ENCODE measurements around the gene SMIM5. TPM values are rescaled to one million over a fixed set of nuclear protein-coding genes. Genes with fewer than 3 reads are reported as not detected.

The SMIM5 gene
- polyA plus RNA-seq (2013, experiment 1 of 2) = 0.08 TPM
- polyA plus RNA-seq (2013, experiment 2 of 2) = 0.04 TPM

- peak; percentile 95 for DNase-seq
- peak within 1 kb of the TSS in 1 of 2 experiments; percentile 40 for H3K4me3 ChIP-seq (ENCODE audit: insufficient read depth in 1 of 2, low read depth in 1 of 2, low read length in 2 of 2)
- peak within 1 kb of the TSS; percentile 46 to 62 for H3K18ac ChIP-seq (ENCODE audit: low read depth in 1 of 2, low read length in 2 of 2)
- WGBS = 23% methylated on average over 19 of the region's 19 CpGs
- H3K27ac ChIP-seq (ENCODE audit: low read length, poor library complexity, severe bottlenecking) = peak within 1 kb of the TSS; percentile 72
- peak within 1 kb of the TSS in 1 of 2 experiments; percentile 55 for H3K14ac ChIP-seq (ENCODE audit: low read length in 2 of 2)
- H3K4me1 ChIP-seq (ENCODE audit: control insufficient read depth, insufficient read depth, low read depth, low read length) = peaks cover 37% of the 10 kb centered on the region
- peak within 1 kb of the TSS; percentile 70 for H3K9ac ChIP-seq (ENCODE audit: low read length)
- no peak within 1 kb of the TSS for H2BK120ac ChIP-seq (ENCODE audit: low read depth, low read length)
- peaks cover 2% of the 10 kb centered on the region for H3K79me1 ChIP-seq (replicated peaks; ENCODE audit: low read length, poor library complexity, severe bottlenecking)
- peak within 1 kb of the TSS; percentile 60 for H2AFZ ChIP-seq (ENCODE audit: low read depth, low read length)
- H4K91ac ChIP-seq (ENCODE audit: low read length) = peak within 1 kb of the TSS; percentile 67
- no peak within 1 kb of the TSS for H2BK15ac ChIP-seq (ENCODE audit: low read depth, poor library complexity, severe bottlenecking)
- H3K23ac ChIP-seq (ENCODE audit: low read length in 2 of 2) = no peak within 1 kb of the TSS
- H4K8ac ChIP-seq (ENCODE audit: low read length) = peak within 1 kb of the TSS; percentile 64
- peak within 1 kb of the TSS; percentile 23 to 85 for H2BK12ac ChIP-seq (ENCODE audit: low read length in 2 of 2)
- H3K36me3 ChIP-seq (ENCODE audit: control insufficient read depth in 1 of 2, insufficient read depth in 2 of 2, low read depth in 1 of 2, low read length in 2 of 2) = peaks cover 4 to 57% of the 10 kb centered on the region in 2 experiments
- peak within 1 kb of the TSS; percentile 59 for H3K4me2 ChIP-seq (ENCODE audit: low read length, poor library complexity, severe bottlenecking)
- no peaks in the 10 kb centered on the region for H3K27me3 ChIP-seq (ENCODE audit: control insufficient read depth in 1 of 2, insufficient read depth in 1 of 2, low read length in 2 of 2)
- H2AK5ac ChIP-seq (ENCODE audit: low read length, severe bottlenecking) = peak within 1 kb of the TSS; percentile 11
- H3K4ac ChIP-seq (ENCODE audit: low read depth in 1 of 2, low read length in 2 of 2) = peak within 1 kb of the TSS; percentile 4 to 39
- no peak within 1 kb of the TSS for H2BK5ac ChIP-seq (ENCODE audit: low read depth, low read length, poor library complexity, severe bottlenecking)
- H3K9me3 ChIP-seq (ENCODE audit: control insufficient read depth, low read length) = no peaks in the 10 kb centered on the region
Observed at GRCh38 chr17:75632863-75633485, at the start of gene SMIM5. Gene SMIM5 (plus strand): TSS chr17:75633434. CDS start chr17:75640202, 6,768 bp downstream.

- H2BK15ac ChIP-seq (ENCODE audit: low read depth, poor library complexity, severe bottlenecking) = no peak overlapping the region
- H3K4me1 ChIP-seq (ENCODE audit: control insufficient read depth, insufficient read depth, low read depth, low read length) = peaks cover 11% of the 10 kb centered on the region
- H3K4me3 ChIP-seq (ENCODE audit: insufficient read depth in 1 of 2, low read depth in 1 of 2, low read length in 2 of 2) = no peak overlapping the region
- no peak overlapping the region for H2AFZ ChIP-seq (ENCODE audit: low read depth, low read length)
- H3K18ac ChIP-seq (ENCODE audit: low read depth in 1 of 2, low read length in 2 of 2) = no peak overlapping the region
- H3K9ac ChIP-seq (ENCODE audit: low read length) = no peak overlapping the region
- H3K27ac ChIP-seq (ENCODE audit: low read length, poor library complexity, severe bottlenecking) = no peak overlapping the region
- no peak overlapping the region for H2AK5ac ChIP-seq (ENCODE audit: low read length, severe bottlenecking)
- H2BK120ac ChIP-seq (ENCODE audit: low read depth, low read length) = no peak overlapping the region
- no peak overlapping the region for H2BK12ac ChIP-seq (ENCODE audit: low read length in 2 of 2)
- H4K8ac ChIP-seq (ENCODE audit: low read length) = peak overlapping the region; percentile 19
- no peaks in the 10 kb centered on the region for H3K79me1 ChIP-seq (replicated peaks; ENCODE audit: low read length, poor library complexity, severe bottlenecking)
- H3K9me3 ChIP-seq (ENCODE audit: control insufficient read depth, low read length) = peaks cover 4% of the 10 kb centered on the region
- H3K14ac ChIP-seq (ENCODE audit: low read length in 2 of 2) = no peak overlapping the region
- no peak overlapping the region for H4K91ac ChIP-seq (ENCODE audit: low read length)
- DNase-seq = no peak
- no peak overlapping the region for H3K4ac ChIP-seq (ENCODE audit: low read depth in 1 of 2, low read length in 2 of 2)
- peaks cover 10 to 48% of the 10 kb centered on the region in 2 experiments for H3K27me3 ChIP-seq (ENCODE audit: control insufficient read depth in 1 of 2, insufficient read depth in 1 of 2, low read length in 2 of 2)
- H3K36me3 ChIP-seq (ENCODE audit: control insufficient read depth in 1 of 2, insufficient read depth in 2 of 2, low read depth in 1 of 2, low read length in 2 of 2) = no peaks in the 10 kb centered on the region
- H2BK5ac ChIP-seq (ENCODE audit: low read depth, low read length, poor library complexity, severe bottlenecking) = no peak overlapping the region
- 93% methylated on average over 7 of the region's 7 CpGs for WGBS
- no peak overlapping the region for H3K23ac ChIP-seq (ENCODE audit: low read length in 2 of 2)
- no peak overlapping the region for H3K4me2 ChIP-seq (ENCODE audit: low read length, poor library complexity, severe bottlenecking)
Observed at GRCh38 chr17:75584849-75585175, 48.4 kb upstream of the SMIM5 start.

GRCh38 chr17:75587675-75588595, 45.3 kb upstream of the SMIM5 start, which contains the start of gene MYO15B:
Gene MYO15B (plus strand): TSS chr17:75587800. CDS start chr17:75588058, 258 bp downstream.
- peaks cover 15% of the 10 kb centered on the region for H3K4me1 ChIP-seq (ENCODE audit: control insufficient read depth, insufficient read depth, low read depth, low read length)
- peak within 1 kb of the TSS; percentile 98 for H2BK15ac ChIP-seq (ENCODE audit: low read depth, poor library complexity, severe bottlenecking)
- H2AK5ac ChIP-seq (ENCODE audit: low read length, severe bottlenecking) = no peak within 1 kb of the TSS
- peaks cover 10 to 56% of the 10 kb centered on the region in 2 experiments for H3K27me3 ChIP-seq (ENCODE audit: control insufficient read depth in 1 of 2, insufficient read depth in 1 of 2, low read length in 2 of 2)
- no peak within 1 kb of the TSS for H3K4me2 ChIP-seq (ENCODE audit: low read length, poor library complexity, severe bottlenecking)
- no peak within 1 kb of the TSS for H3K9ac ChIP-seq (ENCODE audit: low read length)
- H3K23ac ChIP-seq (ENCODE audit: low read length in 2 of 2) = peak within 1 kb of the TSS; percentile 62 to 78
- no peaks in the 10 kb centered on the region for H3K36me3 ChIP-seq (ENCODE audit: control insufficient read depth in 1 of 2, insufficient read depth in 2 of 2, low read depth in 1 of 2, low read length in 2 of 2)
- H3K18ac ChIP-seq (ENCODE audit: low read depth in 1 of 2, low read length in 2 of 2) = peak within 1 kb of the TSS; percentile 70 to 84
- peak within 1 kb of the TSS; percentile 68 to 88 for H3K4ac ChIP-seq (ENCODE audit: low read depth in 1 of 2, low read length in 2 of 2)
- H4K8ac ChIP-seq (ENCODE audit: low read length) = peak within 1 kb of the TSS; percentile 94
- peak within 1 kb of the TSS in 1 of 2 experiments; percentile 76 for H2BK12ac ChIP-seq (ENCODE audit: low read length in 2 of 2)
- H3K27ac ChIP-seq (ENCODE audit: low read length, poor library complexity, severe bottlenecking) = no peak within 1 kb of the TSS
- DNase-seq = peak; percentile 56
- H3K4me3 ChIP-seq (ENCODE audit: insufficient read depth in 1 of 2, low read depth in 1 of 2, low read length in 2 of 2) = peak within 1 kb of the TSS; percentile 35 to 47
- 13% methylated on average over 65 of the region's 82 CpGs for WGBS
- peak within 1 kb of the TSS; percentile 64 for H2BK120ac ChIP-seq (ENCODE audit: low read depth, low read length)
- no peak within 1 kb of the TSS for H2AFZ ChIP-seq (ENCODE audit: low read depth, low read length)
- H3K79me1 ChIP-seq (replicated peaks; ENCODE audit: low read length, poor library complexity, severe bottlenecking) = no peaks in the 10 kb centered on the region
- H3K9me3 ChIP-seq (ENCODE audit: control insufficient read depth, low read length) = peaks cover 4% of the 10 kb centered on the region
- H2BK5ac ChIP-seq (ENCODE audit: low read depth, low read length, poor library complexity, severe bottlenecking) = no peak within 1 kb of the TSS
- peak within 1 kb of the TSS in 1 of 2 experiments; percentile 35 for H3K14ac ChIP-seq (ENCODE audit: low read length in 2 of 2)
- H4K91ac ChIP-seq (ENCODE audit: low read length) = peak within 1 kb of the TSS; percentile 74

GRCh38 chr17:75588596-75589011, 44.6 kb upstream of the SMIM5 start:
- no peak for DNase-seq
- peak overlapping the region; percentile 55 for H2AFZ ChIP-seq (ENCODE audit: low read depth, low read length)
- peak overlapping the region; percentile 70 to 84 for H3K18ac ChIP-seq (ENCODE audit: low read depth in 1 of 2, low read length in 2 of 2)
- peak overlapping the region; percentile 35 to 47 for H3K4me3 ChIP-seq (ENCODE audit: insufficient read depth in 1 of 2, low read depth in 1 of 2, low read length in 2 of 2)
- peak overlapping the region in 1 of 2 experiments; percentile 50 for H2BK12ac ChIP-seq (ENCODE audit: low read length in 2 of 2)
- peak overlapping the region; percentile 94 for H4K8ac ChIP-seq (ENCODE audit: low read length)
- peaks cover 15% of the 10 kb centered on the region for H3K4me1 ChIP-seq (ENCODE audit: control insufficient read depth, insufficient read depth, low read depth, low read length)
- peak overlapping the region in 1 of 2 experiments; percentile 35 for H3K14ac ChIP-seq (ENCODE audit: low read length in 2 of 2)
- H2BK120ac ChIP-seq (ENCODE audit: low read depth, low read length) = peak overlapping the region; percentile 64
- 13% methylated on average over 32 of the region's 49 CpGs for WGBS
- H3K27ac ChIP-seq (ENCODE audit: low read length, poor library complexity, severe bottlenecking) = no peak overlapping the region
- H3K4me2 ChIP-seq (ENCODE audit: low read length, poor library complexity, severe bottlenecking) = peak overlapping the region; percentile 18
- no peak overlapping the region for H3K9ac ChIP-seq (ENCODE audit: low read length)
- H3K4ac ChIP-seq (ENCODE audit: low read depth in 1 of 2, low read length in 2 of 2) = peak overlapping the region; percentile 60 to 88
- no peak overlapping the region for H2AK5ac ChIP-seq (ENCODE audit: low read length, severe bottlenecking)
- peak overlapping the region; percentile 98 for H2BK15ac ChIP-seq (ENCODE audit: low read depth, poor library complexity, severe bottlenecking)
- no peaks in the 10 kb centered on the region for H3K36me3 ChIP-seq (ENCODE audit: control insufficient read depth in 1 of 2, insufficient read depth in 2 of 2, low read depth in 1 of 2, low read length in 2 of 2)
- no peak overlapping the region for H2BK5ac ChIP-seq (ENCODE audit: low read depth, low read length, poor library complexity, severe bottlenecking)
- H3K9me3 ChIP-seq (ENCODE audit: control insufficient read depth, low read length) = peaks cover 4% of the 10 kb centered on the region
- H4K91ac ChIP-seq (ENCODE audit: low read length) = peak overlapping the region; percentile 74
- H3K79me1 ChIP-seq (replicated peaks; ENCODE audit: low read length, poor library complexity, severe bottlenecking) = no peaks in the 10 kb centered on the region
- H3K27me3 ChIP-seq (ENCODE audit: control insufficient read depth in 1 of 2, insufficient read depth in 1 of 2, low read length in 2 of 2) = peaks cover 10 to 56% of the 10 kb centered on the region in 2 experiments
- peak overlapping the region; percentile 62 to 78 for H3K23ac ChIP-seq (ENCODE audit: low read length in 2 of 2)
